ENCODE results near the gene DUSP15. TPM values are rescaled to one million over a fixed set of nuclear protein-coding genes. Genes with fewer than 3 reads are reported as not detected.
A peak's percentile ranks its signal among the peaks of the same experiment; 100 is the strongest.

DUSP15 gene
- total and polyA plus RNA-seq, 2 of the 4 experiments (the other 2 are of a cell fraction): not detected

GRCh38 chr20:31894980-31895675, 24.8 kb upstream of the DUSP15 start:
- no peaks in the 10 kb centered on the region for H3K36me3 ChIP-seq (ENCODE audit: control insufficient read depth, insufficient read depth, low read length)
- H2AFZ ChIP-seq (replicated peaks; ENCODE audit: low read length, poor library complexity): no peak overlapping the region
- no peak overlapping the region for H4K91ac ChIP-seq (ENCODE audit: insufficient read depth, low read depth, low read length)
- DNase-seq (peak; percentile 49), ATAC-seq (ENCODE audit: low read depth) (peak; percentile 83)
- WGBS, 2 experiments (ENCODE audit: extremely low coverage in 2 of 2, insufficient read length in 1 of 2): 28% methylated on average over 2 of the region's 8 CpGs; no CpG with 5 or more reads in 1 of the 2 experiments
- intact Hi-C loops (cut with micrococcal nuclease): no loop called here
- no peaks in the 10 kb centered on the region for H3K9me3 ChIP-seq (ENCODE audit: control insufficient read depth, insufficient read depth, low read length)
- no peak overlapping the region for H3K14ac ChIP-seq (replicated peaks; ENCODE audit: low read depth, low read length)
- H2BK20ac ChIP-seq (ENCODE audit: low read depth, low read length): no peak overlapping the region
- H3K27ac ChIP-seq (ENCODE audit: insufficient read depth, low read length): no peak overlapping the region
- H3K23ac ChIP-seq (ENCODE audit: low read depth, low read length): no peak overlapping the region
- ChIA-PET CTCF (no interaction called here), POLR2A (ENCODE audit: unreplicated experiment) (no interaction called here)
- TF ChIP-seq NFE2L2 (IDR thresholded peaks at IDR 0.05; ENCODE audit: low read depth, low read length): no peak
- TF ChIP-seq RFX5 (IDR thresholded peaks at IDR 0.05; ENCODE audit: low read depth, low read length): peak; percentile 97
- in situ Hi-C loops (cut with MboI; ENCODE audit: low sequenced_read_pairs): no loop called here
- H4K8ac ChIP-seq (ENCODE audit: low read depth in 2 of 2, low read length in 2 of 2): no peak overlapping the region
- peaks cover 19% of the 10 kb centered on the region for H3K27me3 ChIP-seq (ENCODE audit: control insufficient read depth, insufficient read depth, low read length)
- H3K9me1 ChIP-seq (ENCODE audit: insufficient read depth, low read length): no peaks in the 10 kb centered on the region
- no peaks in the 10 kb centered on the region for H3K79me1 ChIP-seq (ENCODE audit: low read depth in 1 of 2, low read length in 2 of 2)
- no peak overlapping the region for H2BK15ac ChIP-seq (ENCODE audit: low read depth, low read length)
- H2AK9ac ChIP-seq (replicated peaks; ENCODE audit: low read depth, low read length, poor library complexity): no peak overlapping the region
- no peak overlapping the region for H3K4me3 ChIP-seq (ENCODE audit: insufficient read depth, low read depth, low read length)
- no peak overlapping the region for H3K4ac ChIP-seq (ENCODE audit: low read depth, low read length)
- no peak overlapping the region for H3K56ac ChIP-seq (ENCODE audit: extremely low read depth, insufficient read depth, low read length)
- no peak overlapping the region for H3K4me2 ChIP-seq (ENCODE audit: low read depth, low read length)
- H2AK5ac ChIP-seq (ENCODE audit: low read depth, low read length): no peak overlapping the region
- H4K5ac ChIP-seq (ENCODE audit: low read depth, low read length): no peak overlapping the region
- H3K9ac ChIP-seq (ENCODE audit: low read depth, low read length): no peak overlapping the region
- H2BK5ac ChIP-seq (ENCODE audit: low read depth, low read length, poor library complexity, severe bottlenecking): no peak overlapping the region
- H4K20me1 ChIP-seq (ENCODE audit: insufficient read depth, low read length): no peaks in the 10 kb centered on the region
- dilution Hi-C loops (cut with HindIII; ENCODE audit: low sequenced_read_pairs, unreplicated experiment): no loop called here
- no peak overlapping the region for H2BK120ac ChIP-seq (ENCODE audit: low read depth, low read length)
- BruUV-seq (replicated peaks): no TSS peak
- H3K18ac ChIP-seq (ENCODE audit: low read depth, low read length): no peak overlapping the region
- H3K4me1 ChIP-seq (ENCODE audit: control insufficient read depth, insufficient read depth, low read length): no peaks in the 10 kb centered on the region
